Stomach (tissue), 9 donors: ENCODE results near the gene ADGRD1. TPM values are rescaled to one million over a fixed set of nuclear protein-coding genes. Genes with fewer than 3 reads are reported as not detected.

Source experiments
- DNase-seq, 2 donors: peaks; one replicate each; pipeline versions ENCODE4 v3.0.0 to v3.0.0-alpha.2; 2013 to 2019
- H3K27ac ChIP-seq, 5 donors: fragments of 200-600 bp in 4 of 5; sonication (generic) in 4 of 5; one replicate each; pipeline ENCODE4 v1.5.1; 2013 to 2019; ENCODE audit warnings: mild to moderate bottlenecking in 1 of 5, moderate library complexity in 1 of 5
- H3K27me3 ChIP-seq, 3 donors: fragments of 200-600 bp; sonication (generic); one replicate each; pipeline ENCODE4 v1.5.1; 2017 to 2019; ENCODE audit warnings: mixed run types in 1 of 3
- H3K36me3 ChIP-seq, 4 donors: fragments of 200-600 bp; sonication (generic); 1 replicate in 3 of 4; 2 replicates in 1 of 4; pipeline ENCODE4 v1.5.1; 2016 to 2019
- H3K4me1 ChIP-seq, 4 donors: fragments of 200-600 bp; sonication (generic); one replicate each; pipeline ENCODE4 v1.5.1; 2016 to 2019
- H3K4me3 ChIP-seq, 4 donors: fragments of 200-600 bp; sonication (generic) in 3 of 4; one replicate each; pipeline ENCODE4 v1.5.1; 2016 to 2019; ENCODE audit warnings: mild to moderate bottlenecking in 1 of 4
- H3K9me3 ChIP-seq, 4 donors: fragments of 200-600 bp; sonication (generic); one replicate each; pipeline ENCODE4 v1.5.1; 2016 to 2019
- EP300 ChIP-seq: sonication (generic); formaldehyde crosslinking; IDR thresholded peaks from one replicate; pipeline ENCODE4 v1.6.1; 2017; ENCODE audit warnings: antibody characterized with exemption
- POLR2A ChIP-seq, 4 donors: fragments of 450-650 bp; IDR thresholded peaks; one replicate each; pipeline ENCODE4 v1.6.1; 2016; ENCODE audit warnings: antibody characterized with exemption in 4 of 4, control low read depth in 2 of 4, mild to moderate bottlenecking in 1 of 4, moderate library complexity in 1 of 4
- POLR2AphosphoS5 ChIP-seq, 3 donors: sonication (generic); formaldehyde crosslinking; IDR thresholded peaks; one replicate each; pipeline ENCODE4 v1.6.1; 2016; ENCODE audit warnings: antibody characterized with exemption in 3 of 3
- WGBS, 5 donors: extraction: QIAGEN DNeasy Blood & Tissue Kit in 3 of 5; methylation state at CpG; one replicate each; pipeline versions ENCODE4 v1.1.5 to v1.1.7; 2013 to 2018; 5-methylcytosine and 5-hydroxymethylcytosine counted together
- intact Hi-C: fragments of 100-400 bp; cut with DNase I; formaldehyde crosslinking; loops from one replicate; pipeline ENCODE4 v1.15.1; 2023; ENCODE audit warnings: low total_unique reads
- polyA plus RNA-seq, 3 donors: library from polyadenylated mRNA; stranded (reverse); fragments of 200-250 nt; gene quantifications; one replicate each; pipeline ENCODE4 v1.2.3, GENCODE V29; 2013
- total RNA-seq, 5 donors: library from RNA; depleted of rRNA; stranded (reverse); fragments of >200 nt; gene quantifications; one replicate each; pipeline versions ENCODE4 v1.1.0 to v1.2.3, GENCODE V29; 2014 to 2016
- TF ChIP-seq, protein P1 (sequence below), 7 experiments: fragments of 450-650 bp in 4 of 7; fragments of 200-600 bp in 3 of 7; sonication (generic) in 3 of 7; IDR thresholded peaks; one replicate each; pipeline ENCODE4 v1.5.1; 2016 to 2019; ENCODE audit warnings: antibody characterized with exemption in 7 of 7, control low read depth in 2 of 7, mild to moderate bottlenecking in 1 of 7
- donor health status: healthy with polysubstance abuse.
- donor health status: Bipolar disorder and iron deficiency.
- donor health status: healthy.

ADGRD1 gene
- total and polyA plus RNA-seq, 8 donors = 3.7 to 43.8 (median 15.4) TPM

DNA sequence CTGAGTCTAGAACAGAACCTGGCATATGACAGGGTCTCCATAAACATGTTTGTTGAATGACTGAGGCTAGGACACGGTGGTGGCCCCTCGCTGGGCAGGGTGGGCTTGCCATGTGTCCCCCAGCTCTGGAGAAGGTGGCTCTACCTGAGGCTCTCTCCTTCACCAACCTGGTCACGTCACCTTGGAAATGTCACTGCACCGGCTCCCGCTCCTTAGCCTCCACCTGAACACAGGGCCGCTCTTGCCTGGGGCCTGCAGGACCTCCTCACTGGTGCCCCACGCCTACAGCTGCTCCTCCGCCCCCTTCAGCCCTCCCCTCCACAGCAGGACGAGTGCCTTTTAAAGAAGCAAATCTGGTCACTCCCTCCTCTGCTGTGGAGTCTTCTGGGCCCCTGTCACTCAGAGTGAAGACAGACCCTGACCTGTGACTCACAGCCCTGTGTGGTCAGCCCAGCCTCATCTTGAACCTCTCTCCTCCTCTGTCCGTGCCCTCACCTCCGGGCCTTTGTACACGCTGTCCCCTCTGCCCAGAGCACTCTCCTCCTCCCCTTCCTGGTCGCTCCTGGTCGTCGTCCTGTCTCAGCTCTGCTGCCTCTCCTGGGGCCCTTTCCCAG is 81.0 kb downstream of the ADGRD1 start:
- intact Hi-C loops = no loop called here
- Histone ChIP-seq H3K27me3 (peaks cover 0 to 5% (median 2%) of the 10 kb centered on the region in 3 donors), H3K27ac (peak overlapping the region in 1 of 5 donors; percentile 55), H3K9me3 (no peaks in the 10 kb centered on the region), H3K36me3 (no peaks in the 10 kb centered on the region), H3K4me3 (no peak overlapping the region), H3K4me1 (no peaks in the 10 kb centered on the region)
- DNase-seq = no peak
- 61 to 75% (median 70%) methylated on average over 14 to 15 of the region's 15 CpGs for WGBS, 5 donors
- no peak for TF ChIP-seq POLR2AphosphoS5 (IDR thresholded peaks at IDR 0.05)

DNA sequence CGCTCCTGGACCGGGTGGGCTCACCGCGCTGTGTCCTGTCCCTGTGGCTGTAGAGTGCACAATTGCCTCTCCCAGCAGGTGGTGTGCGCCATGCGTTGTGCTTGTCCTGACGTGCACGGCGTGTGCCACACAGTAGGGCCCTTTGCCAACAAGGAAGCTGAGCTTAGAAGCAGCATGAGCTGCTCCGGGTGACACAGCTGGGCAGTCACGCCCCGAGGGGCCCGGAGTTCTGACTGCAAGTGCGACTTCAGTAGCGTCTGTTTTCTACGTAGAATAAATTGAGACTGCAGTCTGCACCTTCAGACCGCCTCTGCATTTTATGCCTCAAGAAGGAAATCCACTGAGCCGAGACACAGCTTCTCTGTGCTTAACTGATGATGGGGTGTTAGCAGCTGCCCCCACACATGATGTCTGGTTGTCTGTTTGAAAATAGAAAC is 81.6 kb downstream of the ADGRD1 start:
- TF ChIP-seq EP300 (no peak), POLR2AphosphoS5 (IDR thresholded peaks at IDR 0.05) (no peak), POLR2A (IDR thresholded peaks at IDR 0.05) (no peak)
- no peak overlapping the region for H3K4me3 ChIP-seq
- peak in 1 of 2 donors; percentile 58 for DNase-seq
- peaks cover 0 to 5% (median 2%) of the 10 kb centered on the region in 3 donors for H3K27me3 ChIP-seq
- H3K27ac ChIP-seq = peak overlapping the region in 1 of 5 donors; percentile 55
- no peaks in the 10 kb centered on the region for H3K36me3 ChIP-seq
- H3K4me1 ChIP-seq = no peaks in the 10 kb centered on the region
- H3K9me3 ChIP-seq = no peaks in the 10 kb centered on the region
- WGBS, 5 donors = 65 to 83% (median 78%) methylated on average over 18 of the region's 18 CpGs
- intact Hi-C loops = no loop called here

DNA sequence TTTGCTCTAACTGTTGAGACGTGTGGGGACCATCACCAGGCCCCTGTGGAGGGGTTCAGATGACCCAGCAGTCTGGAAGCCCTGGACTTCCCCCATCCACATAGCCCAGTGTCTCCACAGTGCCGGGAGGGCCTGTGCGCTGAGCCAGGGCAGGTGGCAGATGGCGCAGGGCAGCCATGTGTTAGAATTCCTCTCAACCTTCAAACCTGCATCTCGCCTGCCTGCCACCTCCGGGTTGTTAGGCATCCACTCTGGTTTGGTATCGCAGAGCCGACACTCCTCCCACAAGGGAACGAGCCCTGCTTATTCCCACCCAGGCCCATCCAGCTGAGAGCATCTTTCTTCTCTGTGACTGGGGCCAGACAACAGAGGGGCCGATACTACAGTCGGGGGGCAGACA is 84.5 kb downstream of the ADGRD1 start:
- H3K9me3 ChIP-seq = no peaks in the 10 kb centered on the region
- peaks cover 0 to 5% (median 0%) of the 10 kb centered on the region in 3 donors for H3K27me3 ChIP-seq
- no peak overlapping the region for H3K27ac ChIP-seq
- TF ChIP-seq EP300 = no peak
- TF ChIP-seq, protein P1, sequence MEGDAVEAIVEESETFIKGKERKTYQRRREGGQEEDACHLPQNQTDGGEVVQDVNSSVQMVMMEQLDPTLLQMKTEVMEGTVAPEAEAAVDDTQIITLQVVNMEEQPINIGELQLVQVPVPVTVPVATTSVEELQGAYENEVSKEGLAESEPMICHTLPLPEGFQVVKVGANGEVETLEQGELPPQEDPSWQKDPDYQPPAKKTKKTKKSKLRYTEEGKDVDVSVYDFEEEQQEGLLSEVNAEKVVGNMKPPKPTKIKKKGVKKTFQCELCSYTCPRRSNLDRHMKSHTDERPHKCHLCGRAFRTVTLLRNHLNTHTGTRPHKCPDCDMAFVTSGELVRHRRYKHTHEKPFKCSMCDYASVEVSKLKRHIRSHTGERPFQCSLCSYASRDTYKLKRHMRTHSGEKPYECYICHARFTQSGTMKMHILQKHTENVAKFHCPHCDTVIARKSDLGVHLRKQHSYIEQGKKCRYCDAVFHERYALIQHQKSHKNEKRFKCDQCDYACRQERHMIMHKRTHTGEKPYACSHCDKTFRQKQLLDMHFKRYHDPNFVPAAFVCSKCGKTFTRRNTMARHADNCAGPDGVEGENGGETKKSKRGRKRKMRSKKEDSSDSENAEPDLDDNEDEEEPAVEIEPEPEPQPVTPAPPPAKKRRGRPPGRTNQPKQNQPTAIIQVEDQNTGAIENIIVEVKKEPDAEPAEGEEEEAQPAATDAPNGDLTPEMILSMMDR (IDR thresholded peaks at IDR 0.05) = no peak
- TF ChIP-seq POLR2A (IDR thresholded peaks at IDR 0.05) = no peak
- no peak for TF ChIP-seq POLR2AphosphoS5 (IDR thresholded peaks at IDR 0.05)
- no peak for DNase-seq
- 93 to 98% (median 93%) methylated on average over 8 to 11 of the region's 11 CpGs for WGBS, 5 donors
- no peaks in the 10 kb centered on the region for H3K4me1 ChIP-seq
- intact Hi-C loops = no loop called here
- no peaks in the 10 kb centered on the region for H3K36me3 ChIP-seq
- H3K4me3 ChIP-seq = no peak overlapping the region

DNA sequence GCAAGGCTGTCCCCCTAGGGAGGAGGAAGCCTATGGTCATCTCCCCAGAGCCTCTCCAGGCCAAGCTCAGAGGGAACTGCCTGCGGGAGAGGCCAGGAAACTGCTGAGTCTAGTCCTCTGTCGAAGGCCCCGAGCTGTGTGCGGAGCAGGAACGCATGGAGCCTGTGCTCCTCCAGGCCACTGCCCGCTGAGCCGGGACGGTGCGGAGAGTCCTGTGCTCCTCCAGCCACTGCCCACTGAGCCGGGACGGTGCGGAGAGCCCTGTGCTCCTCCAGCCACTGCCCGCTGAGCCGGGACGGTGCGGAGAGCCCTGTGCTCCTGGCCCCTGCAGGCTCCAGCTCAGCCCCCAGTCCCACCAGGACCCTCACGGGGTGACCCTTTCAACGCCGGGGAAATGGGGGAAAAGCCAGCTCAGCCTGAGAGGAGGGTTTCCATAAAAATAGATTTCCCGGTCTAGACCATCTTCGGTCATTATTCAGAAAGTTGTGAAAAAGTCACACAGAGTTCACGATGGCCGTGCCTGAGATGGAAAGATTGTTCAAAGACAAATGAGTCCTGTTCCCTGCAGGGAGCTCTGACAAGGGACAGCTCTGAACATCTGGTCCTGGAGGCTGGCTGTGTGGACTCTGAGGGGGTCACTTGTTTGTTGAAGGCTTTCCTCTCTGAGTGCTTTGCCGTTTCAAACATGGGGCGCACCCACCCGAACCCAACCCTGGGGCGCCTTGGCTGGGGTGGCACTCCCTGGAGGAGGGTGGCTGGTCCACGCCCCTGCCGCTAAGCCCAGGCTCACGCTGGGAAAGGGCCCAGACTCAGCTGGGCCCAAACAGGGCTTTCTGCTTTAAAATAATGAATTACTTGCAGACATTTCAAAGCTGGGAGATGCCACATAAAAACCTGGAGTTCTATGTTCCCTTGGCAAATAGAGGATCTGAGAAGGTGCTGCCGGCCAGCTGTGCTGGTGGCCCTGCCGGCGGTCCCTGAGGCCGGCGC is 85.5 kb downstream of the ADGRD1 start:
- intact Hi-C loops = no loop called here
- Histone ChIP-seq H3K4me1 (no peaks in the 10 kb centered on the region), H3K9me3 (no peaks in the 10 kb centered on the region), H3K4me3 (no peak overlapping the region), H3K27ac (no peak overlapping the region), H3K36me3 (no peaks in the 10 kb centered on the region), H3K27me3 (no peaks in the 10 kb centered on the region)
- 77 to 82% (median 80%) methylated on average over 15 to 35 of the region's 35 CpGs for WGBS, 5 donors
- TF ChIP-seq POLR2AphosphoS5 (IDR thresholded peaks at IDR 0.05) = no peak
- TF ChIP-seq EP300 = no peak
- no peak for TF ChIP-seq POLR2A (IDR thresholded peaks at IDR 0.05)
- TF ChIP-seq, protein P1 (IDR thresholded peaks at IDR 0.05) = no peak
- peak in 1 of 2 donors; percentile 37 for DNase-seq

DNA sequence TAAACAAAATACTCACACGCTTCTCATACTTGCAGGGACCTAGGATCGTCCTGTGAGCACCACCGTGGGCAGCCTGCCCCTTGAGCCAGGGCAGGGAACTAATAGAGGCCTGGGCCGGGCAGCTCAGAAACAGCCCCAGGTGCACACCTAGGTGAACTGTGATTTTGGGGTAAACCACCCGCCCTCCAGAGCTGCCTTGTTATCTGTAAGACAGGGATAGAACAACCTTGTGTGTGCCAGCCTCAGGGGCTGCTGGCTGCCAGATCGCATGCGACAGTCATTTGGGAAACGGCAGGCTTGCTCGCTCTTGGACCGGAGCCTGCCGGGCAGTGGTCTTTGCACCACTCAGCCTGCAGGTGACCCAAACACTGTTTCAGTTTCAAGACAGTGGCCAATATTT is 86.8 kb downstream of the ADGRD1 start:
- Histone ChIP-seq H3K4me3 (no peak overlapping the region), H3K36me3 (no peaks in the 10 kb centered on the region), H3K9me3 (no peaks in the 10 kb centered on the region), H3K27ac (no peak overlapping the region), H3K27me3 (no peaks in the 10 kb centered on the region), H3K4me1 (no peaks in the 10 kb centered on the region)
- intact Hi-C loops = no loop called here
- TF ChIP-seq EP300 = no peak
- TF ChIP-seq POLR2A (IDR thresholded peaks at IDR 0.05) = no peak
- TF ChIP-seq, protein P1 (IDR thresholded peaks at IDR 0.05) = no peak
- no peak for TF ChIP-seq POLR2AphosphoS5 (IDR thresholded peaks at IDR 0.05)
- DNase-seq = no peak
- 81 to 88% (median 82%) methylated on average over 11 of the region's 11 CpGs for WGBS, 5 donors
